Kidney epithelial cell (primary cell): Measurements from ENCODE around the gene GAGE2A. TPM values are rescaled to one million over a fixed set of nuclear protein-coding genes. Genes with fewer than 3 reads are reported as not detected.

Experiments used
- DNase-seq: peaks from one replicate; pipeline ENCODE4 v3.0.0-alpha.2; 2010; ENCODE audit warnings: low read depth
- H3K27me3 ChIP-seq: 2 replicates; pipeline ENCODE4 v1.6.0; 2011; ENCODE audit warnings: low read length; ENCODE audit not compliant: control insufficient read depth, insufficient read depth
- H3K36me3 ChIP-seq: 2 replicates; pipeline ENCODE4 v1.5.1; 2011; ENCODE audit warnings: low read length; ENCODE audit not compliant: control insufficient read depth, insufficient read depth
- H3K4me3 ChIP-seq: 2 replicates; pipeline ENCODE4 v1.5.1; 2011; ENCODE audit warnings: low read depth, mild to moderate bottlenecking, control low read depth, low read length
- total RNA-seq: library from RNA; depleted of rRNA; stranded (reverse); fragments of >200 nt; gene quantifications from 2 replicates; pipeline ENCODE4 v1.2.3, GENCODE V29; 2015
- TF ChIP-seq, protein P1 (sequence below): IDR thresholded peaks from 2 replicates; pipeline ENCODE4 v1.5.1; 2011; ENCODE audit warnings: mild to moderate bottlenecking, moderate library complexity, low read length, control low read depth, inconsistent platforms; ENCODE audit not compliant: insufficient read depth, poor library complexity, severe bottlenecking

Gene GAGE2A
- total RNA-seq, 1 donor from 2014 or later = not detected

DNA sequence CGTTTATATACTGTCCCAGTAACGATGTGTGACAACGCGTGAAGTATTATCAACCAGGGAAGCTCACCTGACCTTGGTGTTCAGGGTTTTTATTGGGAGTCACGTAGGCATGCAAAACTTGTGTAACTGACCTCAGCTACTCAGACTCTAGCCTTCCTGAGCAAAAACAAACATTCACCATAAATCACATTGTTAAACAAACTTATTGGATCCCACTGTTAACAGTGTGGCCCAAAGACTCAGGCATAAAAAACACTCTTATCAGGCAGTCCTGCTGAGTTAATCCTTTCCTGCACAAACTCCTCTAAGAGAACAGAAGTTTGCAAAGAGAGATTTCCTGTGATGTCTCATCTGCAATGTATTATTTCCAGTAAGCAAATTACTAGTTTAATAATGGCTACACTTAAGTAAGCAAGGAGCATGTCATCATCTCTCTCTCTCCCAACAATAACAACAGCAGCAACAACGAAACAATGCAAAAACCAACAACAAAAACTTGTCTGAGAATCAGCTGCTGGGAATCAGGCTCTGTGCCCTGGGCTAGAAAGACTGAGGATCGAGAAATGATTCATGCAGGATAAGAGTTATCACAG lies 21.5 kb downstream of the GAGE2A start:
- no peak overlapping the region for H3K4me3 ChIP-seq
- H3K27me3 ChIP-seq = no peaks in the 10 kb centered on the region
- TF ChIP-seq, protein P1, sequence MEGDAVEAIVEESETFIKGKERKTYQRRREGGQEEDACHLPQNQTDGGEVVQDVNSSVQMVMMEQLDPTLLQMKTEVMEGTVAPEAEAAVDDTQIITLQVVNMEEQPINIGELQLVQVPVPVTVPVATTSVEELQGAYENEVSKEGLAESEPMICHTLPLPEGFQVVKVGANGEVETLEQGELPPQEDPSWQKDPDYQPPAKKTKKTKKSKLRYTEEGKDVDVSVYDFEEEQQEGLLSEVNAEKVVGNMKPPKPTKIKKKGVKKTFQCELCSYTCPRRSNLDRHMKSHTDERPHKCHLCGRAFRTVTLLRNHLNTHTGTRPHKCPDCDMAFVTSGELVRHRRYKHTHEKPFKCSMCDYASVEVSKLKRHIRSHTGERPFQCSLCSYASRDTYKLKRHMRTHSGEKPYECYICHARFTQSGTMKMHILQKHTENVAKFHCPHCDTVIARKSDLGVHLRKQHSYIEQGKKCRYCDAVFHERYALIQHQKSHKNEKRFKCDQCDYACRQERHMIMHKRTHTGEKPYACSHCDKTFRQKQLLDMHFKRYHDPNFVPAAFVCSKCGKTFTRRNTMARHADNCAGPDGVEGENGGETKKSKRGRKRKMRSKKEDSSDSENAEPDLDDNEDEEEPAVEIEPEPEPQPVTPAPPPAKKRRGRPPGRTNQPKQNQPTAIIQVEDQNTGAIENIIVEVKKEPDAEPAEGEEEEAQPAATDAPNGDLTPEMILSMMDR = no peak
- DNase-seq = no peak
- H3K36me3 ChIP-seq = no peaks in the 10 kb centered on the region

DNA sequence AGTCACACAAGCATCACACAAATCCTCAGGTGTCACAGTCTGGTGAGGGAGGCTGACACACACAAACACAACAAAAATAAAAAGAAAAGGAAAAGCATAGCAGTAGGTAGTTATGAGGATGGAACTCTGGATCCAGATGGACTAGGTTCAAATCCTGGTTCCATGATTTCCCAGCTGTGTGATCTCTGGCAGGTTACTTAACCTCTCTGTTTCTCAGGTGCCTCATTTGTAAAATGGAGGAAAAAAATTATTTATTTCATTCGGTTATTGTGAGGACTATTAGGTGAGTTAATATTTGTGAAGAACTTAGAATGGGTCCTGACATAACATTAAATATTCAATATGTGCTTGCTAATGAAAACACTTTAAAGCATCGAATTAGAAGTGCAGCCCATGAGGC lies 29.3 kb downstream of the GAGE2A start:
- H3K27me3 ChIP-seq = no peaks in the 10 kb centered on the region
- no peaks in the 10 kb centered on the region for H3K36me3 ChIP-seq
- TF ChIP-seq, protein P1 = no peak
- no peak for DNase-seq
- no peak overlapping the region for H3K4me3 ChIP-seq

DNA sequence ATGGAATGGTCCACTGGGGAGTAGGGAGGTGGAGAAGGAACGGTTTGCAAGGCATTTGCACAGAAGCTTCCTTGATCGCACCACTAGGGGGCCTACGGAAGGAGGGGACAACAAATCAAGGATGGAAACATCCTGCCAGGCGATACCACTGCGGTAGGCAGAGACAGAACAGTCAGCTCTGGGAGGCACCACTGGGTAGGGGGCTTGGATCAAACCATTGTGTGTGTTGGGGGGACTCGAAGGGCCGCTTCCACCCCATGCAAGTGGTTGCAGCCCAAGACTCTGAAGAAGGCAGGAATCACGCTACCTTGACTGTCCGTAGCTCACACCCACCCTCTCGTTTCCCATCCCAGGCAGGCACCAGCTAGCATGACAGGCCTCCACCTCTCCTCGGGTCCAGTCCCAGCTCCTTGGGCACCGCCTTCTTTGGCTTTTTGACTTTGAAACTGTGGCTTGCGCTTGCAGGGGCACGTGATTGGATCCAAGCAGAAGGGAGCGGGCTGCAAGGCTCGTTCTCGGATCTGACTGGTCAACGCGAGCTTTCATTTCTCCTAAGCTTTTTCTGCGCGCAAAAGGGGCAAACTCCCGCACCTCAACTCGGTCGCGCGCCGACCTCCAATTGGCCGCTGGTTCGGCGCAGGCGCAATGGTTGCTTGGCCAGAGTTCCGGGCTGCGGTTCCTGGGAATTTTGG lies 37.9 kb downstream of the GAGE2A start:
- TF ChIP-seq, protein P1 = peak; percentile 33
- no peaks in the 10 kb centered on the region for H3K36me3 ChIP-seq
- no peak for DNase-seq
- H3K27me3 ChIP-seq = no peaks in the 10 kb centered on the region
- H3K4me3 ChIP-seq = no peak overlapping the region

DNA sequence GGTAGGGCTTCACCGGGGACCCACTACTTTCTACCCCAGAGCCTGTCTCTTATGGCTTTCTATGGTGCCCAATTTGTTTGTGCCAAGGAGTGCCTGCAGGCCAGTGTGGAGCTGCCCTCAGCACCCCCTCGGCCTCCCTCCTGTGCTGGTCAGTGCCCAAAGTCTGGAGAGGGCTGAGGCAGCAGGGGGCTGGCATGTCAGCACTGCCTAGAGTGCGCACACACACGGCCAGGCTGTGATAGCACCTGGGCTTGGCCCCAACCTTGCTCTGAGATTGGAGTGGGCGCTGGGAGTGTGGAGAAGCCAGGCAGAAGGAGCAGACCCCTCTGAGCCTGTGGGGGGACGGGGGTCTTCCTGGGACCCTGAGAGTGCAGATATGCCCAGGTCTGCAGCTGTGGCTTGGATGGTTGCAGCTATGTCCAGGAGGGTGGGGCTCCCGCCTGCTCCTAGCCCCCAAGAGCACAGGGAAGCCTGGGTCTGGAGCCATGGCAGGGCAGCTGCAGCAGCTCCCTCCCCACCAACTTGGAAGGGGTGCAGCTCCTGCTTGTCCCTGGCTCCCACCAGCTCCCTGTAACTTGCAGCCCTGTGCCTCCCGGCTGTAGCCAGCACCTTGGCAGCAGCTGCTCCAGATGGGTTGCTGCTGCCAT lies 55.8 kb downstream of the GAGE2A start:
- Histone ChIP-seq H3K4me3 (no peak overlapping the region), H3K36me3 (no peaks in the 10 kb centered on the region), H3K27me3 (no peaks in the 10 kb centered on the region)
- no peak for DNase-seq
- TF ChIP-seq, protein P1 = no peak

Other genes with a start within 250 kb of the GAGE2A start
- not detected in 2 replicates for gene GAGE12C, start 57.3 kb upstream of the GAGE2A start, total RNA-seq
- gene GAGE12D, start 47.8 kb upstream of the GAGE2A start, total RNA-seq = not detected in 2 replicates
- gene GAGE12E, start 38.2 kb upstream of the GAGE2A start, total RNA-seq = not detected in 2 replicates
- not detected in 2 replicates for gene GAGE12F, start 28.7 kb upstream of the GAGE2A start, total RNA-seq
- gene GAGE12G, start 19.1 kb upstream of the GAGE2A start, total RNA-seq = not detected in 2 replicates
- not detected in 2 replicates for gene GAGE12H, start 9.5 kb upstream of the GAGE2A start, total RNA-seq
- not detected in 2 replicates for gene GAGE1, start 9.5 kb downstream of the GAGE2A start, total RNA-seq
- not detected in 2 replicates for gene PAGE1, start 106.5 kb downstream of the GAGE2A start, total RNA-seq
- gene PAGE4, start 239.8 kb downstream of the GAGE2A start, total RNA-seq = not detected in 2 replicates